GM20000 (cell line): ENCODE measurements around the gene ST6GALNAC6.
A peak's percentile ranks its signal among the peaks of the same experiment; 100 is the strongest.

Source experiments
- DNase-seq: peaks from one replicate; pipeline ENCODE4 v3.0.0; 2012; ENCODE audit warnings: low spot score
- CTCF ChIP-seq: IDR thresholded peaks from 2 replicates; pipeline ENCODE4 v1.5.1; 2012; ENCODE audit warnings: mild to moderate bottlenecking, control low read depth; ENCODE audit errors: extremely low read depth, missing control alignments

The ST6GALNAC6 gene

DNA sequence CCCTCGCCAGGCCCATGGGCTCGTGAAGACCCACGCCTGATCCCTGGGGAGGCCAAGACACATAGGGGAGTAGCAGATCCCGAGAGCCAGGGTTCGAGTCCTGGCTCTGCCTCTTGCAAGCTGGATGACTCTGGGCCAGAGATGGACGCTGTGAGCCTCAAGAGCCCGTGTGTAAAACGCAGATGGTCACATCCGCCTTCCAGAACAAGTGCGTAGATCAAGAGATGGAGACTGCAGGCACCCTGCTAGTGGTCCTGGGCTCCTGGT, 9.2 kb upstream of the ST6GALNAC6 start:
- TF ChIP-seq CTCF = no peak
- DNase-seq = no peak

GRCh38 chr9:127907867-127908659, 8.7 kb upstream of the ST6GALNAC6 start:
- TF ChIP-seq CTCF = no peak
- DNase-seq = no peak

DNA sequence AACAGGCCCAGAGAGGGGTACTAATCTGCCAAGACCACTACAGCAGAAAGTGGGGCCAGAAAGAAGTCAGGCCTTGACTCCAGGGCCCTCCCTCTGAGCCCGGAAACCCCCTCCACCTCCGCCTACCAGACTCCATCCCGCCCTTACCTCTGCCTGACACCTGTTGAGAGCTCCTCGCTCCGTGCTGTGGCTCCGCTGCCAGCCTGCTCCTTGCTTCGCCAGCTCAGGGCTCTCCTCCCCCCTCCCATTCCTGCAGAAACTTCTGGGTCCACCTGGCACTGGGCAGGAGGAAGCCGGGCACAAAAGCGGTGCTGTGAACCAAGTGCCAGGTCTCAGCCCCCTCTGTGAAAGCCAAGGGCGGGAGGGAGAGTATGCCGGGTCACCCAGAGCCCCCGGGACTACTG, 6.4 kb upstream of the ST6GALNAC6 start:
- no peak for DNase-seq
- no peak for TF ChIP-seq CTCF

DNA sequence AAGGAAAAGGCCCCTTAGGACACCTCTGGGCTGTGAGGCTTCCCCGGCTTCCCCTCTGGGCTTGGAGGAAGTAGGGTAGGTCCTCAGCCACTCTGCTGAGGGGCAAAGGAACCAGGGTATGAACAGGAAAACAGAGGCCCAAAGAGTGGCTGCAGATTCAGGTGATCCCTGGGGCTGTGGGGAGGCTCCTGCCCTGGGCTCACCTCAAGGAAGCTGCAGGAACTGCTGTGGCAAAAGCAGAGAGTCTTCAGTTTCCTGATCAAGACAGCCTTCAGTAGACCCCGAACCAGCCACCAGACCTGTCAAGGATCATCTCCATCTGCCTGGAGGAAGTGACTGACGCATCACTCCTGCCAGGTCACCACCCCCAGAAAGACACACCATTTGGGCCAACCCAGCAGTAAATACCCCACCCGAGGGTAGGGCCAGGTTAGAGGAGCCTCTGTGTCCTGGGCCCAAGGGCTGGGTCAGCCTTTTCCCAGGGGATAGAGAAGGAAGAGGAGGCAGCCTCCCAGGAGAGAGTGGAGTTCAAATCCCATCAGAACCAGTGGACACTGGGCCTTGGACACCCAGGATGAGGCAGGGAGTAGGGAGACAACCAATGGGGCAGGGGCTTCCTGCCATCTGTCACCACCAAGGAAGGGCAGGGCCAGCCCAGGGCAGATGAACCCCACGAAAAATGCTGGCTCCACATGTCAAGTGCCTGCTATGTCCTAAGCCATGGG, 5.8 kb upstream of the ST6GALNAC6 start:
- DNase-seq = no peak
- no peak for TF ChIP-seq CTCF

DNA sequence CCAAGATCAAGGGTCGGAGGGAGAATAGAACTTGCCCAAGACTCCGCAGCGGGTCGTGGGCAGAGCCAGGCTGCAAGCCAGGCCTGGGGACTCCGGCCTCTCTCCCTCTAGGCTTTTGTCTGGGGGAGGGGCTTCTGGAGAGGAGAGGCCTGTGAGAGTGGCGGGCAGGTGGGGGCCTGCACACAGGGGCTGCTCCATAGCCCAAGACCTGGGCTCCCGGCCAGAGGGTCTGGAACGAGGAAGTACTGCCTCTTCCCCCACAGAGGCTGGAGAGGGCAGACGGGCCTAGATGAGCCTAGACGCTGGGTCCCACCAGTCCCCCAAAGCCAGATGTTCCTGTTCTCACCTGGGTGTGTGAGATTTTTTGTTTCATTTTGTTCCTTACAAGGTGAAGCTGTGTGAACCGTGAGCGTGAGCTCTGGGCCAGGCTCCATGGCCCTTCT, 5.2 kb upstream of the ST6GALNAC6 start:
- DNase-seq = no peak
- TF ChIP-seq CTCF = no peak

DNA sequence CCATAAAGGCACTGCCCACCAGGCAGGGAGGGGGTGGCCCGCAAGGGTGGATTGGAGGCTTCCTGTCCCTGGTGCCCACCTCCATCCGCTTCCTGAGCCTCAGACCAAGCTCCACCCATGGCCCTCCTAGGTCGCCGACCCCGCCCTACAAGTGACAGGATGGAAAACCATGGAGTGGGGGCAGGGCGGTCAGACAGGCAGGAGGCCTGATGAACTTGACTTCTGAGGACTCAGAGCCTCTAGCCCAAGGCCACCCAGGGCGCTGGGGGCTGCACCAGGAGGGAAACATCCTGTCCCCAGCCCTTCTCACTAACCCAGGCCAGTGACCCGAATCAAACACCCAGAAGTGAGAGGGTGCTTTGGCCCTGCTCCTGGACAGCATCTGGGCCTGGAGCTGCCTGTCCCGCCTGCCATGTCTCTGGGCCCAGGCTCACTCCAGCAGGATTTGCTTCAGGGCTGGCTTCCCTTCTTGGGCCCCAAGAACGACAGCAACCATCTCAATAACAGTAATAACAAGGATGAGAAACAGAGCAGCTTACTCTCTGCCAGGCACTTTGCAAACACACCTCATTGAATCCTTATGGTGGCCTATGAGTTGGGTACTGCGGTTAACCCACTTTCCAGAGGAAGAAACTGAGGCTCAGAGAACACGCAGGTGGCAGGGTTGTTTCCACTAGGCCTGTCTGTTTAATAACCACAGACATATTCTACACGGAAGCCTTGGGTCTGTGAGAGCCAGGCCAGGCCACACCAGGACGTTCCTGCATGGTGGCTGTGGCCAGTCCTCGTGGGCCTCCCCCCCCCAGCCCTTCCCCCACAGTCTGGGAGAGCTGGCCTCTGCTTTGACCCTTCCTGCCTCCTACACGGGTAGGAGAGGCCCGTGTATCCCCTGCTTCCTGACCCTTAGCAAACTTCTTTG, 4.4 kb upstream of the ST6GALNAC6 start:
- TF ChIP-seq CTCF = no peak
- DNase-seq = peak; percentile 71

DNA sequence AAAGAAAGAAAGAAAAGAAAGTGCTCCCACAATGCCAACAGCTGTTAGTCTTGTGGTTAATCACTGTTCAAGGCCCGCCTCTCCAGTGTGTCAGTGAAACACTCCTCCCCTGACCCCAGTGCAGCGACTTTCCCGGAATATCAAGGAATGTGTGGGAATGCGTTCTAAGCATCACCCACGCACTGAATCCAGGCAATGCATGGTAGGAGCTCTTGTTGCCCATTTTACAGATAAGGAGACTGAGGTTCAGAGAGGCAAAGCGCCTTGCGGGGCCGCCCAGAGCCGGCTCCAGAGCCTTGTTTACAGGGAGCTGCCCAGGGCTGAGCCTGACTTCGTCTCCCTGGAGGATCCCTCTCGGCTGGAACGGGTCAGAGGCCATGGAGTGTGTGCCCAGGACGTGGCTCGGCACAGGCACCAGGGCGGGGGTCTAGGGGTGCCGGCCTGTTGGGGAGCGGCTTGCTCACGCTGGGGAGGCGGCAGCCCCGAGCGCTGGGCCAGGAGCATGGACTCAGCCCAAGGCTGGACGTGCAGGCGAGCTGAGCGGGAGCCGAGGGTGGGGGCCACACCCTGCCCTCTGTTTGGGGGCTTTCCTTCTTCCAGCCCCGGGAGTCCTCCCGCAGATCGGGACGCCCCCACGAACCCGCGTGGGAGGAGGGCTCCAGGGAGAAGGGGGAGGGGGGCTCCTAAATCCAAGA, 823 bp downstream of the ST6GALNAC6 start:
- no peak for DNase-seq

More for the DNA sequence above, 823 bp downstream of the ST6GALNAC6 start:
- TF ChIP-seq CTCF = no peak
